GM19193 (cell line): ENCODE measurements around the gene NFIX.

ENCODE experiments used
- POLR2A ChIP-seq: IDR thresholded peaks from 4 replicates; pipeline ENCODE4 v1.6.1; 2011; ENCODE audit not compliant: insufficient read depth, insufficient read length; ENCODE audit errors: extremely low read depth

Gene NFIX

GRCh38 chr19:13029301-13029880, 34.1 kb downstream of the NFIX start:
- no peak for TF ChIP-seq POLR2A

GRCh38 chr19:13029893-13030292, 34.6 kb downstream of the NFIX start:
- TF ChIP-seq POLR2A: no peak

GRCh38 chr19:13031917-13032623, 36.8 kb downstream of the NFIX start:
- TF ChIP-seq POLR2A: no peak

GRCh38 chr19:13032837-13033236, 37.6 kb downstream of the NFIX start:
- TF ChIP-seq POLR2A: no peak

GRCh38 chr19:13033244-13033643, 38.0 kb downstream of the NFIX start:
- no peak for TF ChIP-seq POLR2A

- no peak for TF ChIP-seq POLR2A
These were observed 38.7 kb downstream of the NFIX start for GRCh38 chr19:13033819-13034611.

- TF ChIP-seq POLR2A: no peak
These were observed 39.4 kb downstream of the NFIX start for GRCh38 chr19:13034636-13035035.

- TF ChIP-seq POLR2A: no peak
These were observed 40.6 kb downstream of the NFIX start for GRCh38 chr19:13035820-13036365.

GRCh38 chr19:13036366-13036976, 41.2 kb downstream of the NFIX start:
- no peak for TF ChIP-seq POLR2A

- TF ChIP-seq POLR2A: no peak
These were observed 41.9 kb downstream of the NFIX start for GRCh38 chr19:13037161-13037560.

- TF ChIP-seq POLR2A: no peak
These were observed 42.5 kb downstream of the NFIX start for GRCh38 chr19:13037731-13038130.

- TF ChIP-seq POLR2A: no peak
These were observed 43.3 kb downstream of the NFIX start for GRCh38 chr19:13038306-13039210.

- TF ChIP-seq POLR2A: no peak
These were observed 44.0 kb downstream of the NFIX start for GRCh38 chr19:13039211-13039789.
